Brain microvascular endothelial cell (primary cell): Measurements from ENCODE around the gene SLC46A3.

ENCODE experiments used
- DNase-seq: peaks from one replicate; pipeline ENCODE4 v3.0.0-alpha.2; 2020
- H3K27ac ChIP-seq: fragments of 250-450 bp; sonication (Bioruptor Pico); 2 replicates; pipeline ENCODE4 v1.5.1; 2020; ENCODE audit warnings: mild to moderate bottlenecking, moderate library complexity
- H3K27me3 ChIP-seq: fragments of 250-450 bp; sonication (Bioruptor Pico); replicated peaks from 2 replicates; pipeline ENCODE4 v1.5.1; 2020; ENCODE audit warnings: mild to moderate bottlenecking
- H3K36me3 ChIP-seq: fragments of 250-450 bp; sonication (Bioruptor Pico); replicated peaks from 2 replicates; pipeline ENCODE4 v1.5.1; 2020; ENCODE audit warnings: mild to moderate bottlenecking
- H3K4me3 ChIP-seq: 2 replicates; pipeline ENCODE4 v1.5.1; 2011; ENCODE audit warnings: low read depth, mild to moderate bottlenecking, control low read depth, low read length, moderate library complexity
- CTCF ChIP-seq: IDR thresholded peaks from 2 replicates; pipeline ENCODE4 v1.5.1; 2011; ENCODE audit warnings: low read depth, mild to moderate bottlenecking, moderate library complexity, low read length, control low read depth, inconsistent platforms; ENCODE audit errors: missing control alignments
- in situ Hi-C: cut with HindIII; loops from 2 replicates; pipeline ENCODE4 v1.10.0; 2017; ENCODE audit warnings: low sequenced_read_pairs, low pct_ligation_motif_present

SLC46A3 gene

DNA sequence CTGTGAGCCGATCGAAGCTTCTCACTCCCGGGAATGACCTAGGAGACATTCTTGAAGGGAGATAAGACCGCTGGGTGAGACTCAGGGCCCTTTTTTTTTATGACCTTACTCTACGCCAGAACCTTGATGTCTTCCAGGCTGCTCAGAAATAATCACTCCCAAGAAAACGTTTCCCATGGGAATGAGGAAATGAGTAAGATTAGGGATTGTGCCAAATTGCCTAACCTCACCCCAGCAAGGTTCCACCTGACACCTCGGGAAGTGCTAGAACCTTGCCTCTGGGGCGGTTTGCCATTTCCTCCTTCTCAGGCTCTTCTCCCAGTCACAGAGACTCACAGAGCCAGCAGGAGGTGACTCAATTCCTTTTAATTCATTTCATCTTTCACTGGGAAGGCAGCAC lies 2.3 kb downstream of the SLC46A3 start:
- in situ Hi-C loops: no loop called here
- H3K27ac ChIP-seq: peak overlapping the region; percentile 90
- H3K4me3 ChIP-seq: no peak overlapping the region
- no peaks in the 10 kb centered on the region for H3K27me3 ChIP-seq
- peak; percentile 71 for DNase-seq
- peaks cover 6% of the 10 kb centered on the region for H3K36me3 ChIP-seq
- TF ChIP-seq CTCF: no peak

DNA sequence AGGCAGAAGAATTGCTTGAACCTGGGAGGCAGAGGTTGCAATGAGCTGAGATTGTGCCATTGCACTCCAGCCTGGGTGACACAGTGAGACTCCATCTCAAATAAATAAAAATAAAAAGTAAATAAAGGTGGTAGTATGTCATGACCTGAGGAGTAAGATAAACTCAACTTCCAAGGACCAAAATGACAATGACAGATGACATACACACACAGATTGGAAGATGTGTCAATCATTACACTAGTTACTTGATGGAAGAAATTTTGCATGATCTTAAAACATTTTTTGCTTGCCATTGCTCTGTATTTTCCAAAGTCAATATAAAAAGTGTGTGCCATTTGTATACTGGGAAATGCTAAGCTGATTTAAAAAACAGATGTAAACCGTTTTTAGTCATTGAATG lies 4.1 kb downstream of the SLC46A3 start:
- no peak for DNase-seq
- in situ Hi-C loops: no loop called here
- TF ChIP-seq CTCF: no peak
- peaks cover 6% of the 10 kb centered on the region for H3K36me3 ChIP-seq
- H3K4me3 ChIP-seq: no peak overlapping the region
- no peak overlapping the region for H3K27ac ChIP-seq
- H3K27me3 ChIP-seq: no peaks in the 10 kb centered on the region

DNA sequence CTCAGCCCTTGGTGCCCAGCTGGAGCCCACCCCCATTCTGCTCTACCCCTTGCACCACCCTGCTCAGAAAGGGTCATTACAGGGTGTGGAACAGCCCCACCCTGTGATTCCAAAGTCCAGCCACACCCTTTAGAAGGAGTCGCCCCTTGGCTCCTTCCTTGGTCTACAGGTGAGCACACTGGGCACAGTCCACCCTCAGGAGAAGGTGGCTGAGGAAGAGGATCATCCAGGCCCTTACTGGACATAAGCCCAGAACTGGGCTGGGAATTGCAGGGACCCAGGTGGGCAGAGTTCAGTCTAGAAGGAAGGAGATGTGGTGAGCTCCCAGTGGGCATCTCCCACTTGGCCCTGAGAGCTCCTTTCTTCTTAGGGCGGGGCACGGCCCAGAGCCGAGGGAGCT lies 8.6 kb downstream of the SLC46A3 start:
- H3K27me3 ChIP-seq: no peaks in the 10 kb centered on the region
- no peak for DNase-seq
- H3K4me3 ChIP-seq: no peak overlapping the region
- in situ Hi-C loops: no loop called here
- no peak overlapping the region for H3K27ac ChIP-seq
- H3K36me3 ChIP-seq: peaks cover 12% of the 10 kb centered on the region
- no peak for TF ChIP-seq CTCF

- peaks cover 10% of the 10 kb centered on the region for H3K36me3 ChIP-seq
- DNase-seq: peak; percentile 63
- H3K4me3 ChIP-seq: no peak overlapping the region
- H3K27me3 ChIP-seq: no peaks in the 10 kb centered on the region
- TF ChIP-seq CTCF: no peak
- H3K27ac ChIP-seq: peak overlapping the region; percentile 49
- in situ Hi-C loops: no loop called here
Measured at GRCh38 chr13:28707629-28708427, 10.9 kb downstream of the SLC46A3 start.

DNA sequence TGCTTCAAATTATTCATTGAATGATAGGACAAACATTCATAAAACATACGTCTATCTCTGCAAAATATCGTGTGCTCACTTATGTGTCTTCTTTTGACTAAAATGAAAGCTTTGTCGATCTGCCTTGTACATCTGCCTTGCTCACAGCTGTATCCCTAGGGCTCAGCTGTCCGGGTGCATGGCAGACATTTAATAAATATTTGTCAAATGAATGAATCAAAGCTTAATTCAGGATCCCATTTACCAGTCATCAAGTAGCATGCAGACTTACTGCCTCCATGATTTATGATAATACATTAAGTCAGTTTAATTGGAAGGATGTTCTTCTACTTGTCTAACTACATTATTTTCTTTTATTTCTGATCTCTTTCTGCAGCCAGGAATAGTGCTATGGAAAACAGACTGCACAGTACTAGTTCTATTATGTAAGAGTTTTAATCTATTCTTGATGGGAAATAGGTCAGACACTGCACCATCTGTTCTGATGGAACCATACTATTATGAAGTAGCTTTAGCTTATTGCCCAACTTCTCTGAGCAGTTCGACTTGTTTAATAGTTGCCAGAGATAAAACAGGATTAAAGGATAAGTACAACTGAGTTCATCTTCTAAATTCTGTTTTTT lies 13.2 kb downstream of the SLC46A3 start:
- H3K27me3 ChIP-seq: no peaks in the 10 kb centered on the region
- peaks cover 9% of the 10 kb centered on the region for H3K36me3 ChIP-seq
- H3K4me3 ChIP-seq: no peak overlapping the region
- H3K27ac ChIP-seq: no peak overlapping the region
- in situ Hi-C loops: no loop called here
- no peak for DNase-seq
- TF ChIP-seq CTCF: no peak
